OCI-LY1 (cell line): ENCODE results near the gene CYP20A1.
"Not testable (repeated sequence)": the region's sequence is repeated elsewhere in the genome, so short reads cannot be mapped to it uniquely, and the experiment has no call there.

Experiments used
- H2AFZ ChIP-seq: fragments of 200-600 bp; sonication (generic), shearing (Covaris generic); 2 replicates; pipeline ENCODE4 v1.6.0; 2014; ENCODE audit warnings: antibody characterized with exemption, mild to moderate bottlenecking, low read length
- H3F3A ChIP-seq: fragments of 200-600 bp; sonication (generic), shearing (Covaris generic); 2 replicates; pipeline ENCODE4 v1.6.0; 2014; ENCODE audit warnings: mild to moderate bottlenecking, antibody characterized with exemption, low read length, moderate library complexity; ENCODE audit not compliant: insufficient read depth
- H3K27ac ChIP-seq: fragments of 200-600 bp; sonication (generic); 2 replicates; pipeline ENCODE4 v1.5.1; 2014; ENCODE audit warnings: low read length, mixed run types, mild to moderate bottlenecking, low read depth; ENCODE audit not compliant: poor library complexity, severe bottlenecking
- H3K27me3 ChIP-seq: fragments of 200-600 bp; sonication (generic); 2 replicates; pipeline ENCODE4 v1.6.0; 2014; ENCODE audit warnings: antibody characterized with exemption, mild to moderate bottlenecking, low read length, moderate library complexity; ENCODE audit not compliant: insufficient read depth
- H3K36me3 ChIP-seq: fragments of 200-600 bp; sonication (generic); 2 replicates; pipeline ENCODE4 v1.6.1; 2014; ENCODE audit warnings: mild to moderate bottlenecking, antibody characterized with exemption, low read length, moderate library complexity, mixed read lengths; ENCODE audit not compliant: insufficient read depth
- H3K4me1 ChIP-seq: fragments of 200-600 bp; sonication (generic); 2 replicates; pipeline ENCODE4 v1.5.1; 2014; ENCODE audit warnings: mild to moderate bottlenecking, low read length, moderate library complexity; ENCODE audit not compliant: insufficient read depth, severe bottlenecking
- H3K4me2 ChIP-seq: fragments of 200-600 bp; sonication (generic), shearing (Covaris generic); 2 replicates; pipeline ENCODE4 v1.6.1; 2014; ENCODE audit warnings: low read length
- H3K4me3 ChIP-seq: fragments of 200-600 bp; sonication (generic); 2 replicates; pipeline ENCODE4 v1.5.1; 2014; ENCODE audit warnings: low read length, low read depth, mild to moderate bottlenecking, mixed read lengths; ENCODE audit not compliant: poor library complexity, severe bottlenecking
- H3K79me2 ChIP-seq: fragments of 200-600 bp; shearing (Covaris generic); 2 replicates; pipeline ENCODE4 v1.6.1; 2016; ENCODE audit warnings: mixed run types, low read length, mixed read lengths; ENCODE audit not compliant: insufficient read depth
- H3K9ac ChIP-seq: fragments of 200-600 bp; sonication (generic), shearing (Covaris generic); 2 replicates; pipeline ENCODE4 v1.6.1; 2014; ENCODE audit warnings: mild to moderate bottlenecking, low read length, mixed read lengths
- H3K9me2 ChIP-seq: fragments of 200-600 bp; sonication (generic), shearing (Covaris generic); 2 replicates; pipeline ENCODE4 v1.6.1; 2014; ENCODE audit warnings: low read depth, mild to moderate bottlenecking, low read length, mixed read lengths
- H3K9me3 ChIP-seq: fragments of 200-600 bp; shearing (Covaris generic); 2 replicates; pipeline ENCODE4 v1.6.1; 2014; ENCODE audit warnings: low read length, mixed read lengths
- H4K20me1 ChIP-seq: fragments of 200-600 bp; sonication (generic), shearing (Covaris generic); 2 replicates; pipeline ENCODE4 v1.6.0; 2016; ENCODE audit warnings: mild to moderate bottlenecking, low read length; ENCODE audit not compliant: insufficient read depth
- EZH2 ChIP-seq: fragments of 200-600 bp; sonication (generic), shearing (Covaris generic); IDR thresholded peaks from 2 replicates; pipeline ENCODE4 v1.8.0; 2017; ENCODE audit warnings: borderline replicate concordance, mixed run types, mild to moderate bottlenecking, antibody characterized with exemption, low read length, moderate library complexity, mixed read lengths
- TF ChIP-seq, protein P1 (sequence below): fragments of 200-600 bp; sonication (generic), shearing (Covaris generic); IDR thresholded peaks from 2 replicates; pipeline ENCODE4 v1.5.1; 2017; ENCODE audit warnings: mild to moderate bottlenecking, antibody characterized with exemption, low read length, moderate library complexity, mixed read lengths

CYP20A1 gene

DNA sequence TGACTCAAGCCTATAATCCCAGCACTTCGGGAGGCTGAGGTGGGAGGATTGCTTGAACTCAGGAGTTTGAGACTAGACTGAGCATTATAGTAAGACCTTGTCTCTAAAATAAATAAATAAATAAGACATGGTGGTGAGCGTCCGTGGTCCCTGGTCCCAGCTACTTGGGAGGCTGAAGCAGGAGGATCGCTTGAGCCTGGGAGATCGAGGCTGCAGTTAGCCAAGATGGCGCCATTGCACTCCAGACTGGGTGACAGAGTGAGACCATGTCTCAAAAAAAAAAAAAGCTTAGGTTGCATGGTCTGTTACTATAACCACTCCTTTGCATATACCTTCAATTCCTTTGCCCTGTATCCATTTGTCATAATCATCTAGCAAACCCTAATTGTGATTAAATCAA is 3.7 kb downstream of the CYP20A1 start:
- H4K20me1 ChIP-seq = no peaks in the 10 kb centered on the region
- no peak overlapping the region for H3K4me2 ChIP-seq
- peaks cover 8% of the 10 kb centered on the region; the same call in 1 of the 2 replicates for H3K36me3 ChIP-seq
- no peaks in the 10 kb centered on the region for H3K79me2 ChIP-seq
- no peaks in the 10 kb centered on the region for H3F3A ChIP-seq
- H2AFZ ChIP-seq = no peak overlapping the region
- H3K9ac ChIP-seq = no peak overlapping the region
- H3K9me3 ChIP-seq = no peaks in the 10 kb centered on the region
- TF ChIP-seq, protein P1, sequence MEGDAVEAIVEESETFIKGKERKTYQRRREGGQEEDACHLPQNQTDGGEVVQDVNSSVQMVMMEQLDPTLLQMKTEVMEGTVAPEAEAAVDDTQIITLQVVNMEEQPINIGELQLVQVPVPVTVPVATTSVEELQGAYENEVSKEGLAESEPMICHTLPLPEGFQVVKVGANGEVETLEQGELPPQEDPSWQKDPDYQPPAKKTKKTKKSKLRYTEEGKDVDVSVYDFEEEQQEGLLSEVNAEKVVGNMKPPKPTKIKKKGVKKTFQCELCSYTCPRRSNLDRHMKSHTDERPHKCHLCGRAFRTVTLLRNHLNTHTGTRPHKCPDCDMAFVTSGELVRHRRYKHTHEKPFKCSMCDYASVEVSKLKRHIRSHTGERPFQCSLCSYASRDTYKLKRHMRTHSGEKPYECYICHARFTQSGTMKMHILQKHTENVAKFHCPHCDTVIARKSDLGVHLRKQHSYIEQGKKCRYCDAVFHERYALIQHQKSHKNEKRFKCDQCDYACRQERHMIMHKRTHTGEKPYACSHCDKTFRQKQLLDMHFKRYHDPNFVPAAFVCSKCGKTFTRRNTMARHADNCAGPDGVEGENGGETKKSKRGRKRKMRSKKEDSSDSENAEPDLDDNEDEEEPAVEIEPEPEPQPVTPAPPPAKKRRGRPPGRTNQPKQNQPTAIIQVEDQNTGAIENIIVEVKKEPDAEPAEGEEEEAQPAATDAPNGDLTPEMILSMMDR = no peak
- no peak for TF ChIP-seq EZH2
- peaks cover 23% of the 10 kb centered on the region for H3K4me1 ChIP-seq
- no peaks in the 10 kb centered on the region for H3K9me2 ChIP-seq
- H3K27ac ChIP-seq = no peak overlapping the region
- no peaks in the 10 kb centered on the region for H3K27me3 ChIP-seq
- no peak overlapping the region for H3K4me3 ChIP-seq

DNA sequence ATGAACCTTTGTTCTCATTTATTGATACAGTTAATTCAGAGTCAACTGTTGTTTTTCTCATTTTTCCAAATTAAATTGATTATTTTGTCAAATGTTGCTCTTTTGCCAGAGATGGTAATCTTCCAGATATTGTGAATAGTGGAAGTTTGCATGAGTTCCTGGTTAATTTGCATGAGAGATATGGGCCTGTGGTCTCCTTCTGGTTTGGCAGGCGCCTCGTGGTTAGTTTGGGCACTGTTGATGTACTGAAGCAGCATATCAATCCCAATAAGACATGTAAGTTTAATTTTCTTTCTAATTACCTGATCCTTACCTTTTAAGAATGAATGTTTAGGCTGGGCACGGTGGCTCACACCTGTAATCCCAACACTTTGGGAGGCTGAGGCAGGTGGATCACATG is 7.8 kb downstream of the CYP20A1 start:
- Histone ChIP-seq H3K9me3 (no peaks in the 10 kb centered on the region), H3K9ac (no peak overlapping the region), H3K27me3 (no peaks in the 10 kb centered on the region), H3K4me1 (no peaks in the 10 kb centered on the region), H3K4me2 (no peak overlapping the region), H3K9me2 (no peaks in the 10 kb centered on the region), H4K20me1 (no peaks in the 10 kb centered on the region), H3F3A (no peaks in the 10 kb centered on the region), H3K27ac (no peak overlapping the region), H3K79me2 (no peaks in the 10 kb centered on the region), H3K4me3 (no peak overlapping the region), H2AFZ (no peak overlapping the region), H3K36me3 (peaks cover 8% of the 10 kb centered on the region; the same call in 1 of the 2 replicates)
- TF ChIP-seq EZH2 = no peak
- TF ChIP-seq, protein P1 = no peak

DNA sequence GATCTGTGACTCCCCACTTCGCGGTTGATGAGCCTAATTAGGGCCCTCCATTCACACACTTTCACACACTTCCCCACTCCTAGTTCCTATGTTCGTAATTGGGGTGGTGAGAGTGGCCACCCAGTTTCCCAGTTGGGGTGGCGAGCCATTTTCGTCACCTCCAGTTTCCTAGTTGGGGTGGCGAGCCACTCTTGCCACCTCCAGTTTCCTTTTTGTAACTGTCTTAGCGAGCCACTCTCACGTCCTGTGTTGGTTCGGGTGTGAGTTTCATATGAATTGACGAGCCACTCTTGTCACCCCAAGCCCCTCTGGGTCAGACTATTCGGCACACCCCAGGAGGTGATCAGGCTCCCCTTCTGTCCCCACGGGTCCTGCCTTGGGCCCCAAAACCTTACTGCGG is 14.0 kb downstream of the CYP20A1 start:
- H3K9me3 ChIP-seq = no peaks in the 10 kb centered on the region
- no peaks in the 10 kb centered on the region for H3K27me3 ChIP-seq
- no peaks in the 10 kb centered on the region for H3K79me2 ChIP-seq
- H3F3A ChIP-seq = no peaks in the 10 kb centered on the region
- H2AFZ ChIP-seq = no peak overlapping the region
- no peaks in the 10 kb centered on the region for H3K9me2 ChIP-seq
- no peak overlapping the region for H3K9ac ChIP-seq
- no peak overlapping the region for H3K27ac ChIP-seq
- H3K4me2 ChIP-seq = no peak overlapping the region
- H4K20me1 ChIP-seq = no peaks in the 10 kb centered on the region
- no peaks in the 10 kb centered on the region for H3K4me1 ChIP-seq
- no peak overlapping the region for H3K4me3 ChIP-seq
- H3K36me3 ChIP-seq = peaks cover 18% of the 10 kb centered on the region
- TF ChIP-seq, protein P1 = no peak
- no peak for TF ChIP-seq EZH2

DNA sequence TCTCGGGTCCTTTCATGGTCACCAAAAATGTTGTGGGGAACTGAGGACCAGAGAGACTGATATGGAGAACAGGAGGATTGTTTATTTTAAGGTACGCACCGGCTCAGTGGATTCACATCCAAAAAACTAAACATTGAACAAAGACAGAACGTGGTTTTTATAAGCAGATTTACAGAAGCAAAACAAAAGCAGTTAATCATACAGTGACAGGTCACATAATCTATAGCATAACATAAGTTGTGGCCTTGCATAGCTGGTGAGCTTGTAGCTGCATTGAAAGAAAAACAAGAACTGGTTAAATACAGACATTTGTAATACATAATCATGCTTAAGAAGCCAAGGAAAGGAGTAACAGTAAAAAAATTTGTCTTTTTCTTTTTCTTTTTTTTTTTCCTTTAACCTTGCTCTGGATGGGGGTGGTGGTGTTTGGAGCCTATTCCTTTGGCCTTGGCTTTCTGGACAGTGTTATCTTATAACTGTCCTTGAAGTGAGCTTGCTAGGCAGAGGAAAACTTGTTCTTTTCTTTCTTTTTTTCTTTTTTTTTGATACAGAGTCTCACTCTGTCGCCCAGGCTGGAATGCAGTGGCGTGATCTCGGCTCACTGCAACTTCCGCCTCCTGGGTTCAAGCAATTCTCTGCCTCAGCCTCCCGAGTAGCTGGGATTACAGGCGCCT is 14.7 kb downstream of the CYP20A1 start:
- H3K9me3 ChIP-seq, H3K27ac ChIP-seq, H3K4me2 ChIP-seq, H3K4me1 ChIP-seq, H3K79me2 ChIP-seq, H3K9me2 ChIP-seq, H2AFZ ChIP-seq, H3K9ac ChIP-seq, H4K20me1 ChIP-seq, H3K4me3 ChIP-seq, H3K27me3 ChIP-seq, H3F3A ChIP-seq: not testable (repeated sequence)
- H3K36me3 ChIP-seq = peaks cover 18% of the 10 kb centered on the region
